HG03457 (cell line): ENCODE results near the gene JUP.
"Not testable (repeated sequence)": the region's sequence is repeated elsewhere in the genome, so short reads cannot be mapped to it uniquely, and the experiment has no call there.

ENCODE experiments used
- ATAC-seq: cut with Tn5 transposase; IDR thresholded peaks from one replicate; pipeline ENCODE4 v1.9.1; 2021; ENCODE audit warnings: moderate number of reproducible peaks; ENCODE audit not compliant: unreplicated experiment

JUP gene

DNA sequence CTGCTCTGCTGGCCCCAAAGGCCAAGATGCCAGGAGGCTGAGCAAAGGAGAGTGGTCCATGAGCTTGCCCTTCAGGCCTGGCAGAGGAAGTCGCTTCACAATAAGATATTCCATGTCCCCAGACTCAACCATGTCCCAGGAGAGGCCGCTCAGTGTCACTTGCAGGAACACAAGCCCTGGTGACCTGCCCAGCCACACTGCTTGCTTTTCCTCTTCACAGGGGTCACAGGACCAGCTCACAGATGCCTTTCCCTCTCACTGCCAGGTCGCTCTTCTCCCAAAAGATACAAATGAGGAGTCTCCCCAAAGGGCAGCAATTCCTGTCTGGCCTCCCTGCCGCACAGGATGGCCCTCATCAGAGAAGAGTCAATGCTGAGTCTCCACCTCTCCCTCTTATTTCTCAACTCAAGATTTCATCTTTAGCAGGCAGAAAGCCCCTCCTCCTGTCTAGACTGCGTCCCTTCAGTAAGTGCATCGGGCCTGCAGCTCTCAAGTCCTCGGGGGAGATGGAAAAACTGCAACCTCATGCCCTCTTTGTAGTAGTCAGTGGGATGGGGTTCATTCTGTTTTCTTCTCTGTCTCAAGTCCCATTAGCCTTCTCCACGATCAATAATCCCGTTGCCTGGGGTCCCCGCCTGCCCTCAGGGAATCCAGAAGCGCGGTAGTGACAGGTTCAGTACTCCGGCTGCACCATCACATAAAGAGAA lies 5.0 kb downstream of the JUP start:
- ATAC-seq: no peak

DNA sequence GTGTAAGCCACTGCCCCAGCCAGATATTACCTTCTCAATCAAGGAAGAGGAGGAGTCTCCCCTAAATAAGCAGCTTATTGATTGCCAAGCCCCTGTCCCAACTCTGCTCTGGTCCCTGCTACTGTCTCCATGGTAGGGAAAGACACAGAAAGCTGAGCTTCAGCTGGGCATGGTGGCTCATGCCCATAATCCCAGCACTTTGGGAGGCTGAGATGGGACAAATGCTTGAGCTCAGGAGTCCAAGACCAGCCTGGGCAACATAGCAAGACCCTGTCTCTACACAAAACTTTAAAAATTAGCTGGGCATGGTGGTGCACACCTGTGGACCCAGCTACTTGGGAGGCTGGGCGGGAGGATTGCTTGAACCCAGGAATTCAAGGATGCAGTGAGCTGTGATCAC lies 6.6 kb downstream of the JUP start:
- ATAC-seq: no peak

DNA sequence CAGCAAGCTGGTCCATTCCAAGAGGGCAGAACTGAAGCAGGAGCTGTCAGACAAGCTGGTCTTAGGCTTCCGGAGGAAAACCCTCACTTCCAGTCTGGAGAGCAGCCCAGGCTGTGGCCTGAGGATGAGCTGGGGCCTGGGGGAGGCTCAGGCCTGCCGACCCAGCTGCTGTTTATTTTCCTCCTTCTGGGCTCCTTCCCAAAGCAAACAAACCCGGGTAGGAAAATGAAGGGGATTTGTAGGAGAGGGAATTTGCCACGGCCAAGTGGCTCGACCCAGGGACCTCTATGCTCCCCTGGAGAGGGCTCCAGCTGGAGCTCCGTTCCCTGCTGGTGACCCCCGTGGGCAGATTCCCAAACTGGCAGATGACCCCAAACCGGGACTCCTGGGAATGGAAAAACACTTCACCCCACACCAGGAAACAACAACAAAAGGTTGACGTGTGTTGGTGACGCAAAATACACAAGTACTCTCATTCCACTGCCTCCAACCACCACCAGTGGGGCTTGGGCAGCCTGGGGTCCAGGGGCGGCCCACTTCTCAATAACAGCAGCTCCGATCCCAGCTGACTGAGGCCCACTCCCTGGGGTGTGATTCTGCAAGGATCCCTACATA lies 8.8 kb downstream of the JUP start:
- ATAC-seq: no peak

DNA sequence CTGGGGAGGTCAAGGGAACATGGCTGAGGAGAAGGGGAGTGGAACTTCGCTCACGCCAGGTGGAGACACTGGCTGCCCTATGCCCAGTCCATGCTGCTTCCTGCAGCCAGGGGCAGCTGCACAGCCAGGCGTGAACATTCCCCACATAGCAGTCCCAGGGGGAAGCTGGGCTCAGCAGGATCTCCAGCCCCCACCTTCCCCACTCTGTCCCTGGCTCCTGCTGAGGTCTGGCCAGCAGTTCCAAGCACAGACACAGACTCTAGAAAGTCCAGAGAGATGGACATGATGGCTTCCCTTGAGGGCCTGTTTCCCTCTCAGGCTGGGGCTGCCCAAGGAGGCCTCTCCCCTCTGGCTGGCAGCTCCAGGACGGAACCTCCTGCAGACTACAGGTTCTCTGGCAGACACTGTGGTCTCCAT lies 9.3 kb downstream of the JUP start:
- no peak for ATAC-seq

DNA sequence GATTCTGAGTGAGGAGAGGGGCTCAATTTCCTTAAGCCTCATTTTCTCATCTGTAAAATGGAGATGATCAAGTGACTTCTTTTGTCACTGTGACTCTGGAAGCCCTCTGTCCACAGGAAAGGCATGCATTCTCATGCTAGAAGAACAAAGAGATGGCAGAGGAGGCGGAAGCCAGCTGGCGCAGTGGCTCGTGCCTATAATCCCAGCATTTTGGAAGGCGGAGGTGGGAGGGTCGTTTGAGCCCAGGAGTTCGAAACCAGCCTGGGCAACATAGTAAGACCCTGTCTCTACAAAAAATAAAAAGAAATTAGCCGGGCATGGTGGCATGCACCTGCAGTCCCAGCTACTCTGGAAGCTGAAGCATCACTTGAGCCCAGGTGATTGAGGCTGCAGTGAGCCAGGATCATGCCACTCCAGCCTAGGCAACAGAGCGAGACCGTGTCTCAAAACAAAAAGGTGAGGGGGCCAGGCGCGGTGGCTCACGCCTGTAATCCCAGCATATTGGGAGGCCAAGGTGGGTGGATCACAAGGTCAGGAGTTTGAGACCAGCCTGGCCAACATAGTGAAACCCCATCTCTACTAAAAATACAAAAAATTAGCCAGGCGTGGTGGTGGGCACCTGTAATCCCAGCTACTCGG lies 10.1 kb downstream of the JUP start:
- ATAC-seq: not testable (repeated sequence)

DNA sequence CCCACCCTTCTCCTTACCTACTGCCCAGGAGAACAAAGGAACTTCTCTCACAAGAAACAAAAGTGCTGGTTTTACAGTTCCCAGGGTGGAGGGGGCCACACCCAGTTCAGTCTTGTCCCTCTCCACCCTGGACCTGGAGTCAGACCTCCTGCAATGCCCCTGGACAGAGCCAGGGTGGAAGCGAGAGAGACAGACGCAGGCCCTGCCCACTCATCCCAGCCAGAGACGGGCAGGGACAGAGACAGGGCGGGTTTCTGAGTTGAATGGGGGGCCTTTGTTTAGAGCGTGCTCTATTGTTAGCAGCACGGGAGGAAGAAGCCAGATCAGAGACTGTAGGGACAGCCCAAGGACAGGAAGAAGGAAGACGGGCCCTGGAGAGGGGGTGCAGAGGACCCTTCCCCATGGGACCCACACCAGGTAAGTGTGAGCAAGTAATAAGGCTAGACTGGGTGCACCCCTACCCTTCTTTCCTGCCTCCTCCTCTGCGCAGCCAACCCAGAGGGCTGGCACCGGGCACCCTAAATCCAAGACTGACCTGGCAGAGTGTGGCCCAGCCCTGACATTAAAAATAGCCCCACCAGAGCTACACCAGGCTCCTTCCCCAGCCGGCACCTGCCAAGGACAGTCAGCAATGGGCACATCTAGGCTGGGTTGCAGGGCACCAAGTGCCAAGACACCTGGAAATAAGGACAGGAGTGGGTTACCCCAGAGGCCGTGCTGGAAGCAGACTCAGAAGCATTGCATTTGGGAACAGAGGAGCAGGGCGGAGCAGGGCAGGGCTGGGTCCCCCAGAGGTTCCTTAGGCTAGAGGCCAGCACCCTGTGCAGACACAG lies 10.9 kb downstream of the JUP start:
- no peak for ATAC-seq

DNA sequence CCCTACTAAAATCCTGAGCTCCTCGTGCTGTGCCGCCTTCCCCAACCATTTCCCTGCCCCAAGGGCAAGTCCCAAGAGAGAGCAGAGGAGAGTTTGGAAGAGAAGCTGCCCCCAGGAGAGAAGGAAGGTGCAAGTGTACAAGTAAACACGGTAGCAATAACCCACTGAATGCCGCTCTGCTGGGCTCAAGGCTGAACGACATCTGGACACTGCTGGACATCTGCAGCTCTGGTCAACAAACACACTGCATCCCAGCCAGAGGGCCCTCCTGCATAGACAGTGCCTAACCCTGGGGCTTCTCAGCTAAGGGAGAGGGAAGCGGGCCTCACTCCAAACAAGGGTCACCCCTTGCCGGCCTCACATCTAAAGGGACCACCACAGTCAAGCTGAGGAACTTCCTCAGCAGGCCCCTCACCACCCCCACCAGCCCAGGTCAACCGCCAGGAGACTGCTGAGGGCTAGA lies 12.7 kb downstream of the JUP start:
- no peak for ATAC-seq

DNA sequence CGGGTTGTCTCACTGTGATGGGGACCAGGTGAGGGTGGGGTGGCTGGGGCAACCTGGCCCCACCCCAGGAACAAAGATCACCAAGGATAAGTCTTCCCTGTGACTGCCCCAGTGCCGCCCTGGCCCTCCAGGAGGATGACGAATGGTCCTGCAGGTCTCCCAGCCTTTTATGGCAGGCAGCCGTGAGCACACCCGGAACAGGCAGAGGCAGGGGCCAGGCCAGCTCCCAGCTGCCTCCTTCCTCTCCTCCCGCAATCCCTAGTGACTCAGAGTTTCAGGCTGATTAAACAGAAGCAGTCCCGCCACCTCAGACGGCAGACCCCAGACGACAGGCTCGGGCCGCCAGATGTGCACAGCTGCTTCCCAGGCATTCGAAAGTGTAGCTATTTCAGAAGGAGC lies 13.3 kb downstream of the JUP start:
- ATAC-seq: no peak

DNA sequence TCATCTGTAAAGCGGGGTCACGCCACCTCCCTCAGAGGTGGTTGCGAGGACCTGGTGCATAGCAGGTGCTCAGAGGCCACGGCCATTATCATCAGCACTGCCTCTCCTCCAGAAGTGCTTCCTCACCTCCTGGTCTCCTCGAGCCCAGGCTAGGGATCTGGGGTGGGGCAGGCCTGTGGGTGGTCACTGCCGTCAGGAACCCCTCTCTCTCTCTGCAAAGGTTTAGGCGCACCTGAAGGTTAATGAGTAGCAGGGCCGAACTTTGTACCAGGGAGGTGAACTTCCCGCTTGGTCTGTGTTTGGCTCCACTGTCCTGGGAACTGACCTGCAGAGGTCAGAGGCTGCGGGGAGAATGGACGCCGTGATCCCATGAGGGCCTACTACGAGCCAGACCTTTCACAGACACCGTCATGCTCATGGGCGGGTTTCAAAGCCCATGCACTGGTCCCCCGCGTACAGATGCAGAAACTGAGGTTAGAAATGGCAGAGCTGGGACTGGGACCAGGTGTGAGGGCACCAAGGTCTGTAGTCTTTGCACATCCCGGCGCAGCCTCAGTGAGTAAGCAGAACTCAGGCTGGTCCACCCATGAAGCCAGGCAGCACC lies 13.8 kb downstream of the JUP start:
- no peak for ATAC-seq

DNA sequence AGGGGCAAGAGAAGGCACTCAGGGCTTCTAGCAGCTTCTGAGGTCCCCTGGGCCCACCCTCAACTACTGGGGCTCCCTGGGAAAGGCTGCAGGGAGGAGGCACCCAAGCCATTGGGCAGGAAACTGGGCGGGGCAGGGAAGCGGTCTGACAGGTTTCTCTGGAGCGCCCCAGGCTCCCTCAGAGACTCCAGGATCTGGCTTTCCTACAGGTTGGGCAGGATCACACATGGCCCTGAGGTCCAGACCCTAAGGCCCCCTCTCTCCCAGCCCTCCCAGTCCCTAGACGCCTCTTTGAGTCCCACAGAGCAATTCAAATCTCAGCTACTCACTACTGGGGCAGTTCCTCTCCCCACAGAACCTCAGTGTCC lies 14.3 kb downstream of the JUP start:
- no peak for ATAC-seq

DNA sequence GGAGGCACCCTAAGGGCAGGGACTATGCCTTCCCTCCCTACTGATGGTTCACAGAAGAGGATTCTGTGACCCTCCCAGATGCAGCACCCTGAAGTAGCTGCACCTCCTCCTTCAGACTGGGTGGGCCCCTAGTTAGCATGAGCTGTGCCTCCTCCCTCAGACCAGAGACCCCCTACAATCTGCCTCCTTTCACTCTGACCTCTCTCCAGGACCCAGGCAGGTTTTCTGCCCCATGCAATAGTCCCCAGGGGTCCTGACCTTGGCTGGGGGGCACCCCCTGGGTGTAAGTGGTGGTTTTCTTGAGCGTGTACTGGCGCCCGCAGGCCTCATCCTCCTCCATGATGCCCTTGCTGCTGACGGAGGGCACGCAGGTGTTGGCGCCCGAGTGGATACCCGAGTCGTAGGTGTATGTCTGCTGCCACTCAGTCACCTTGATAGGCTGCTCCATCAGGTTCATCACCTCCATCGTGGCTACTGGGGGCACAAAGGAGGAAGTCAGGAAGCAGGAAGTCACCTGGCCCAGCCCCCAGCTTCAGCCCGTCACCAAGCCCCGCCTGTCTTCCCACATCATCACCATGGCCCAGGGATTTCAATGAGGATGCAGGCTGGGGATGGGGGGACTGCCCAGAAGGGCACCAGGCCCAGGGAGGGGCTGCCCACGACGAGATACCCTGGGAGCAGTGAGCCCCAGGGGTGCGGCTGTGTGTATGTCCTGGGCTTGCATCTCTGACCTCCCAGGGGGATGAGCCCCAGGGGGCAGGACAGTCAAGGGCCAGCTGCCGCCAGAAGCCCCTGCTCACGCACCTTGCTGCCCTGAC lies 14.9 kb downstream of the JUP start:
- ATAC-seq: no peak

DNA sequence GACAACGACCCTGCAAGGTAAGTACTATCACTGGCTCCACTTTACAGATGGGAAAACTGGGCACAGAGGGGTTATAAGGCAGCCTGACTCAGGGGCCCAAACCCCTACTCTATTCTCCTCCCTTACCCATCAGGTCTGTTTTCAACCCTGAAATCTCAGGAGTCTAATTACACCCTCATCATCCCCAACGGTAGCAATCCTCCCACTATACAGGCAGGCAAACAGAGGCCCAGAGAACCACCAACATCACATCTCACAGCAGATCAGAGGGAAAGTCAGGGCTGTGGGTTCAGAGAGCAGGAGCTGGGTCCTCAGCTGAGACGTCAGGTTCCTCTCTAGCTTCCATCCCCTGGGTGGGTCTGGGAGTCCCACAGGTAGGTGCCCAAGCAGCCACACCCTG lies 16.5 kb downstream of the JUP start:
- no peak for ATAC-seq

DNA sequence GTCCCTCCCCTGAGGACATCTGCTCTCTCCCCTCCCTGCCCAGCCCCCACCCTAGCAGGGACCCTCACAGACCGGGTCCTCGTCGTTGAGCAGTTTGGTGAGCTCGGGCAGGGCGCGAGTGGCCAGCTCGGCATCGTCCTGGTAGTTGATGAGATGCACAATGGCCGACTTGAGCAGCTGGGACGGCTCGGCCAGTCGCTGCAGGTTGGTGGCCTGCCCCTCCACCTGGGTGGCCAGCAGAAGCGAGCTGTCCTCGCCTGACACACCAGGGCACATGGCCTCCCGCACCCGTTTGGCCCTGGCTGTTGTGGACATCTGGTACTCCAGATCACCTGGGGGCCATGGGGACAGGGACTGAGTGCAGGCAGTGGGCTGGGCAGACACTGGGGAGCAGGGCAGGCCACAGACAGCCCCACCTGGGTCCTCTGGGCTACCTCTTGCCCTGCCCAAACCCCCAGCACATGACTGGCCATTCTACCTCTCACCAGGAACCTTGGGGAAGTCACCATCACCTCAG lies 17.1 kb downstream of the JUP start:
- no peak for ATAC-seq

DNA sequence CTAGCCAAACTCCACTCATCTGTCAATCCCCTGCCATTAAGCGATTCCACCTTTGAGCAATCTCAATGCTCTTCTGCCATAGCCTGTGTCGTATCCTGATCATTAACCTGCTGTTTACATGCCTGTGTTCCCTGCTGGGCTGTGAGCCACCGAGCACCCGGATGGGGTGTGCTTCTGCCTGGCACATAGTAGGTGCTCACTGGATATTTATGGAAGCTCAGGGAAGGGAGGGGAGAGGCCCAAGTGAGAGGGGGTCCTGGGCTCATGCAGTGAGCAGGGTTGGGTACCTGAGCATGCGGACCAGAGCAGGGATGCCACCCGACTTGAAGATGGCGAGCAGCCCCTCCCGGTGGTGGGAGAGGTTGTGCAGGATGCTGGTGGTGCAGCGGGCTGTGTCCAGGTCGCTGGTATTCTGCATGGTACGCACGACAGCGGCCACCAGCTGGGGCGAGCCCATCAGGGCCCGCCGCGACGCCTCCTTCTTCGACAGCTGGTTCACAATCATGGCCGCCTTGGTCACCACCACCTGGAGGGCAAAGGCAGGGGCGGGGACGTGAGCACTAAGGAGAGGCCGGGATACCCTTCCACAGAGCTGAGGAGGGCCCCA lies 17.7 kb downstream of the JUP start:
- ATAC-seq: no peak

DNA sequence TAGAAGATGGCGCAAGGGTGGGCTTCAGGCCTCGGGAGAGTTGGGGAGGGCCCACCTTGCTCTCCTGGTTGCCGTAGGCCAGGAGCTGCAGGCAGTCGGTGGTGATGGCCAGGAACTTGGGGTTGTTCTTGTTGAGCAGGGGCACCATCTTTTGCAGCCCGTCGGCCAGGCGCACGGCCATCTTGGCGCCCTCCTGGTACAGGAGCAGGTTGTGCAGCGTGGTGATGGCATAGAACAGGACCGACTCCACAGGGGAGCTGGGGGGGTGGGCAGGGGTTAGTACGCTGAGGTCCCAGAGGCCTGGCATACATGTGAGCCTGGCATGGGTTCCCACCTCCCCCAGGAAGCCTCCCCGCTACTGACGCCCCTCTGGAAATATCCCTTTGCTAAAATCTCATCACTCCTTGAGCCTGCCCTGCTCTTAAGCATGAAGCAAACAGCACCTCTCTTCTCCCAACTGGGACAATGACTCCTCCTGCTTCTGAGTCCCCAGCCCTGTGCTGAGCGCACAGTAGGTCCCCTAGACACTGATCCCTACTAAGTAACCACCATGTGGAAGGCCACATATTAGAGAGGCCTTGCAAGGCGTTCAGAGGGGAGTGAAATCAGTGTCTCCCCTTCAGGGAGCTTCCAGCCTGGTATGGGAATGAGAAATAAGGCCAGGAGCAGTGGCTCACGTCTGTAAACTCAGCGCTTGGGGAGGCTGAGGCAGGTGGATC lies 19.0 kb downstream of the JUP start:
- no peak for ATAC-seq

DNA sequence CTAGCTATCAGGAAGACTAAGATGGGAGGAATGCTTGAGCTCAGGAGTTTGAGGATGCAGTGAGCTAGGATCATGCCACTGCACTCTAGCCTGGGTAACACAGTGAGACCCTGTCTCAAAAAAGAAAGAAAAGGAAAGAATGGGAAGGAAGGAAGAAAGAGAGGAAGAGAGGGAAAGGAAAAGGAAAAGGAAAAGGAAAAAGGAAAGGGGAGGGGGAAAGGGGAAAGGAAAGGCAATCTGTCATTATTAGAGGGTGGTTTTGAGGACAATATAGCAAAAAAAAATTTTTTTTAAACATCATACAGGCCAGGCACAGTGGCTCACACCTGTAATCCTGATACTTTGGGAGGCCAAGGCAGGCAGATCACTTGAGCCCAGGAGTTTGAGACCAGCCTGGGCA lies 20.4 kb downstream of the JUP start:
- ATAC-seq: no peak

DNA sequence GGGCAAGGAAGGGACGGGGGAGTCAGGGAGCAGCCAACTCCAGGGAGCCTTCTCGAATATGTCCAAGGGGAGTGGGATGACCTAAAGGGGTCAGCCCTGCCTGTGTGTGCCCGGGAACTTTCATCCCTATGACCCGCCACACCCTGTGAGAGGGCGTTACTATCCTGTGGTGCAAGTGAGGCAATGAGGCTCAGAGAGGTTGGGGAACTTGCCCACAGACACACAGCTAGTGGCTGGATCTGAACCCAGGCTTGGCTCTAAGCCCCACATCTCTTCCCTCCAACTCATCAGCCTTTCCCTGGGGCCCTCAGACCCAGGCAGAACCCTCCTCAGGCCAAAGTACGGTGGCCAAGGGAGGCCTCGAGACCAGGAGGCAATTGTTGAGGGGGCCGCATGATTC lies 23.2 kb downstream of the JUP start:
- no peak for ATAC-seq

DNA sequence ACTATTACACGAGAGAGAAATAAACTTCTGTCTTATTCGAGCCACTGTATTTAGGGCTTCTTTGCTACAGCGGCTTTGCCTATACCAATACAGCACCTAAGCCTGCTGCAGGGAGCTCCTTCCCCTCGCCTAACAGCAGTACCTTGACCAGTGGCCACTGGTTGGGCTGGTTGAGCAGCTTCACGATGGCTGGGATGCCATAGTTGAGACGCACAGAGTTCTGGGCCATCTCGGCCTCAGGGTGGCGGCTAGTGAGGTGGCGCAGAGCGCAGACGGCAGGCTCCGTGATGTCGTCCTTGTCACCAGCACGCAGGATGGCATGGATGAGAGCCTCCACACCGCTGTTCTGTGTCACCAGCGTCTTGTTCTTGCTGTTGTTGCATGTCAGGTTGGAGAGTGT lies 23.7 kb downstream of the JUP start:
- ATAC-seq: no peak

DNA sequence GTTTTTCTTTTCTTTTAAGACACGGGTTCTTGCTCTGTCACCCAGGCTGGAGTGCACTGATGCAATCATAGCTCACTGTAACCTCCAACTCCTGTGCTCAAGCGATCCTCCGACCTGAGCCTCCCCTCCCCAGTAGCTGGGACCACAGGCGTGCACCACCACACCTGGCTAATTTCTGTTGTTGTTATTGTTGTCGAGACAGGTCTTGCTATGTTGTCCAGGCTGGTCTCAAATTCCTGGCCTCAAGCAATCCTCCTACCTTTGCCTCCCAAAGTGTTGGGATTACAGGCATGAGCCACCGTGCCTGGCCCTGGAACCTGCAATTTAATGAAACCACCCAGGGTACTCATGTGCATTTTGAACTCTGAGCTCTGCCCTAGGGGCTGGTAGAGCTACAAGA lies 24.1 kb downstream of the JUP start:
- no peak for ATAC-seq
